PC-9 (cell line): Measurements from ENCODE around the gene UTP15.

Source experiments
- CTCF ChIP-seq: fragments of 200-600 bp; sonication (generic); conservative IDR thresholded peaks from 2 replicates; pipeline ENCODE4 v1.6.1; 2017; ENCODE audit warnings: mixed run types, antibody characterized with exemption, mild to moderate bottlenecking, moderate library complexity
- EZH2 ChIP-seq: fragments of 200-600 bp; sonication (generic); IDR thresholded peaks from 2 replicates; pipeline ENCODE4 v1.8.0; 2017; ENCODE audit warnings: antibody characterized with exemption, low read depth

- no peak for TF ChIP-seq CTCF
- no peak for TF ChIP-seq EZH2
These were observed 57.5 kb downstream of the UTP15 start for GRCh38 chr5:73623060-73623459.
